Measurements from ENCODE around the gene QTRT2.

QTRT2 gene

DNA sequence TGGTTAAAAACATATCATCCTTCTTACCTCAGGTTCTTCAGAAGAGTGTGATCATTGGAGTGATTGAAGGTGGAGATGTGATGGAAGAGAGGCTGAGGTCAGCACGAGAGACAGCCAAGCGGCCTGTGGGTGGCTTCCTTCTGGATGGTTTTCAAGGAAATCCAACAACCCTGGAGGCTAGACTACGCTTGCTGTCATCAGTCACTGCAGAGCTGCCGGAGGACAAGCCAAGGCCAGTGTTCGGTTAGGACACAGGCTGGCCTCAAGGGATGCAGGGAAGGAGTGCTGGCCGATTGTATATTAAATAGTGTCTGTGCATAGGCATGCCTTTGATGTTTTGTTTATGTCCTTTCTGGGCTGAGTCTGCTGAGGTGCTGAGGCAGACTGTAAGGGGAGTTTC lies 20.2 kb downstream of the QTRT2 start:
- no peak for DNase-seq (ENCODE audit: low read depth in 2 of 2, low spot score in 1 of 2)

DNA sequence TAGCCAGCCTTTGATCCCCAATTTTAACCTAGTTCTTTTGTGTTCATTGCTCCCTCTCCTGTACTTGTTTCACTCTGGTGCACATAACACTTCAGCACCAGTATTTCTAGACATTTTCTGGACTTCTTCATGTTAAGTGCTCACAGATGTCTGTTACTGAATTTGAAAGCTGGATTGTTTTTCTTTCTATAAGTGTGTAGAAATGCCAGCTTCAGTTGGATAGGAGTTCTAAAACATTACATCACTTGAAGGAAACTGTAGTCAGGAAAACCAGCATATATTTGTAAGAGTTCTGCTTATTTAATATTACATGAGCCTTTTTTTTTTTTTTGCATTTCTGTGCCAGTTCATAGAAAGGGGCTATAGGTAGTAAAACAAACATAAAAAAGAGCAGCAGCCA lies 21.6 kb downstream of the QTRT2 start:
- DNase-seq (ENCODE audit: low read depth in 2 of 2, low spot score in 1 of 2): no peak

DNA sequence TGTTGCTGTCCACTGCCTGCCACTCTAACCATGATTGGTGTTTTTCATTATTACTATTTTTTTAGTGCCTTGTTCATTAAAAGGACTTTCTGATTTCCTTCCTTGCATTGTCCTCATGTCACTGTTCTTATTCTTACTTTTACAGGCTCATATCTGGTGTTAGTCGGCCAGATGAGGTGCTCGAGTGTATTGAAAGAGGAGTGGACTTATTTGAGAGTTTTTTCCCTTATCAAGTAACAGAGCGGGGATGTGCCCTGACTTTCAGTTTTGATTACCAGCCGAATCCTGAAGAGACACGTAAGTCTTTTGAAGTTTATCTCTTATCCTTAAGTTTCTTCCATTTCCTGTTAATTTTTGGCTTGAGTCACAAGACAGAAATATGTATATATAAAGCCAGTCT lies 23.2 kb downstream of the QTRT2 start:
- no peak for DNase-seq (ENCODE audit: low read depth in 2 of 2, low spot score in 1 of 2)

DNA sequence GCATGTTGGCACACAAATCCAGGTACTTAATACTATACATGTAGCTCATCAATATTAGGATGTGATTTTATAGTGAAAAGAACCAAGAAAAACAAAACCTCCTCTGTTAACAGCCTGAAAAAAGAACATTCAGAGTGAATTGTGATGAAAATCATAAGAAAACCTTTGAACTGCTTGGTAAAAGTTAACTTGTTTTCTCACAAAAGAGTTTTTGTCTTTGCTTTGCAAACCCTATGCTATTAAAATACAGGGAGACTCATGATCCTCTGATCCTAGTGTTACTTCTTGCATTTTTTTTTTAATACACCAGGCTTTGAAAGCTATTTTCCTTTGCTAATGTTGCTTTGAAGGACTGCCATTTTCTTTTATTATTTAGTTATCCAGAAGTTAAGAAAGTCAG lies 23.7 kb downstream of the QTRT2 start:
- DNase-seq (ENCODE audit: low read depth in 2 of 2, low spot score in 1 of 2): no peak

DNA sequence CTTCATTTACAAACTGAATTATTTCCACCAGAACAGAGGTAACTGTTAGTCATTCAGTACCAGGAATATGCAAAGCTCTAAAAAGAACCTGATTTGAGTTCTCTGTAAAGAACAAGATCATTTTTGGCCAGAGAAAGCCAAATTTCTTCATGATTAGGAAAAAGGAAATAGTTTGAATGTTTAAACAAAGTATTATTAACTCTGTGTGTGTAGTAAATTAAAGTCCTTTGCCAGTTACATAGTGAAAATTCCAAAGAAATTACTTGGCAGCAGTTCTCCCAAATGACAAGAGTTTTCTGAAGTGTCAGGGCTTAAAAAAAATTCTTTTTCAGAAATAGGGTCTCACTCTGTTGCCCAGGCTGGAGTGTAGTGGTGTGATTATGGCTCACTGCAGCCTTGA lies 24.5 kb downstream of the QTRT2 start:
- DNase-seq (ENCODE audit: low read depth in 2 of 2, low spot score in 1 of 2): no peak

DNA sequence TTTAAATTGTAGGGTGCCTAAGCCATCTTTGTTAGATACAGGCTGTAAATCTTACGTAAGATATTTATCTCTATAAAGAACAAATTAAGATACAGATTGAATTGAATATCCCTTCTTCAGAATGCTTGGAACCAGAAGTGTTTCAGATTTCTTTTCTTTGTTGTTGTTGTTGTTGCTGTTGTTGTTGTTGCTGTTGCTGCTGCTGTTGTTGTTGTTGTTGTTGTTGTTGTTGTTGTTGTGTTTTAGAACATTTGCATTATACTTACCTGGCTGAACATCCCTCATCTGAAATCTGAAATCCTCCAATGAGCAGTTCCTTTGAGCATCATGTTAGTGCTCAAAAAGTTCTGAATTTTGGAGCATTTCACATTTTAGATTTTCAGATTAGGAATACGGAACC lies 26.6 kb downstream of the QTRT2 start:
- DNase-seq (ENCODE audit: low read depth in 2 of 2, low spot score in 1 of 2): no peak

DNA sequence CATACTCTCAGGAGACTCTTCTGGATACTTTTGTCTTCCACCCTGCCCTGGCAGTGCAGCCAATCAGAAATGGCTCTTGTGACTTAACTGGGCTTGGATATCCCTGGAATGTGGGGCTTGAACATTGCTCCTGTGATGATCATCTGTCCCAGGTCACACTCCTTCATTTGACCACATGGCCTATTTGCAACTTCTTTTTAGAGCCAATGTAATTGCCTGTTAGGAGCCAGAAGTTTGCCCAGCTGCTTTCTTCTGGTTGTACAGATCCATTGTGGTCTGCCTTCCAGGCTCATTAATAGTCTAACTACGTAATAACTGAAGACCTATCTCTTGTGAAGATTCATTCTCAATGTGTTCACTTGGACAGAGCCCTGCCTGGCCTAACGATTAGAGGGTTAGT lies 29.8 kb downstream of the QTRT2 start:
- no peak for DNase-seq (ENCODE audit: low read depth in 2 of 2, low spot score in 1 of 2)

DNA sequence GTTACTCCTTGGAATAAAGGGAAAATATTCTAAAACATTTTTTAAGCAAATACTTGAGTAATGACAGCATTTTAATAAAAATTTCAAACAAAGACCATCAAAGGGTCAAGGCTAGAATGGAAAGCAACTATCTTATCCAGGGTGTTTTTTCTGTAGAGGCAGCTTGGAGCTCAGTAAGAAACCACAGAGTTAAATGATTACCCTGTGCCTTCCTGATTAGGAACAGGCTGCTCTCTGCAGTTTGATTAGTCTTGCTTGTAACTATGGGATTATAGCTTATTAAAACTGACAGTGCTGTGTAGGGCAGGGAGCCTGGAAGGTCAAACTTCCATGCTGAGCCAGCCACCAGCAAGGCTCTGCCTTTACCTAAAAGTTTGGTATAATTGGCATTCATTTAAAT lies 33.1 kb downstream of the QTRT2 start:
- DNase-seq (ENCODE audit: low read depth in 2 of 2, low spot score in 1 of 2): no peak

DNA sequence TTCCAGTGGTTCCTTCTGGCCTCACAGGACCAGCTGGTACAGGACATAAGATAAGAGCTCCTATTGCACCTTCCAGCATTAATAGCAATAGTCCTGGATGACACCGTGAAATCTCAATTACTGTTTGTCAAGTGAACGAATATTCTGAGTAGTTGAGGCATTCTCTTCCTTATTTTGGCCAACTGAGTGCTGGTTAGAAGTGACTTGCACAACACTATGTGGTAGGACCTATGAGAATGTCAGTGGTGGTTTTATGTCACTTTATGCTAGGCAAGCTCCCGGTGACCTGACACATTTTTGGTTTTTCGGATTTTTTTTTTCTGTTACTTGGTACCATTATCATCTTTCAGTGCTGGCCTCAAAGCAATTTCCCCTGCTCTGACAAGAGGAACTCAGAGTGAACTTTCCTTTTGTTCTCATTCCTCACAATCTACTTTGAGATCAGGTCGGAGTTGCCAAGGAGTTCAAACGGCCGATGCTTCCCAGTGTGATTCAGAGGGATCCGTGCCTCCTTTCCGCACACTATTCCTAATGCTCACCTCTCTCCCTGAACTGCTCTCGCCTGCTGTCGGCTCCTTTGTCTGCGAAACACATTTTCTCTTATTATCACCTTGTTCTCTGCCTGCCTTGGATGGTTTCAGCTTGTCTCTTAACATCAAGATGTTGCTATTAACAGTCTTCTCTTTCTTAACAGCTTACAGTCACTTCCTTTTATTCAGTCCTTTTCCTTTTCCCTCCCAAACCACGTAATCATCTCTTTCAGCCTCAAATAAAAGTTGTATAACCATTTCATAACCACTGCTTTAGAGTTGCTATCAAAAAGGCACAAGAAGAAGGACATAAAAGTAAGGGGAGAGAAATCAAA lies 35.8 kb downstream of the QTRT2 start:
- DNase-seq (ENCODE audit: low read depth in 2 of 2, low spot score in 1 of 2): no peak

DNA sequence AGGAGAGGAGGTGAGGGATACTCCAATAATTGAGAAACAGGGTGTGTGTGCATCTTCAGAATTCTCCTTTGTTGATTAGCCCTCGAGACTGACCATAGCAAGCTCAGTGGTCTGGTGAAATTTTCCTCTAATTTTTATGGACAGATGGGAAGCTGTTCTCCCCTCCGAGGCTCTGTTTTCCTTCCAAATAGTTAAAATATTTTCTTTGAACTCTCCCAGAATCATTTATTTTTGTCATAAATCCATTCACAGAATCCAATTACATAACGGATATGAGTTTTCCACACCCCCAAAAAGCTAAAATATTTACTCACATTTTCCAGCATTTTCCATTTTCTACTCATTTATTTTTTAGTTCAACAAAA lies 36.5 kb downstream of the QTRT2 start:
- DNase-seq (ENCODE audit: low read depth in 2 of 2, low spot score in 1 of 2): no peak

DNA sequence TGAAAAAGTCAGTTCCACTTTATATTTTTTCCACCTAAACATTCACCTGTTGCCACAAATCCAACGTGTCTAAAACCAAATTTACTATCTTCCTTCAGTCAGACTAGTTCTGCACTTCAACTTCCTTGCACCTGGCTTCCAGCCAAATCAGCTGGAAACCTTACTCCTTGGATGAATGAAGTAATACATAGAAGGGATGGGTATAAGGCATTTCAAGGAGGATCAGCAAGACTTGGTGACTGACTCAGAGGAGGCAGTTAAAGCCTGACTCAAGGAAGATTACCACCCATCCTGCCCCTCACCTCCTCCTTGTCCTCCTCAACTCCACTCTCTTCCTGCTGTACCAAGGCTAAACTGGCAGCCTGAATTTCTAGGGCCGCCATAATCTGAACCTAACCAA lies 37.1 kb downstream of the QTRT2 start:
- no peak for DNase-seq (ENCODE audit: low read depth in 2 of 2, low spot score in 1 of 2)

DNA sequence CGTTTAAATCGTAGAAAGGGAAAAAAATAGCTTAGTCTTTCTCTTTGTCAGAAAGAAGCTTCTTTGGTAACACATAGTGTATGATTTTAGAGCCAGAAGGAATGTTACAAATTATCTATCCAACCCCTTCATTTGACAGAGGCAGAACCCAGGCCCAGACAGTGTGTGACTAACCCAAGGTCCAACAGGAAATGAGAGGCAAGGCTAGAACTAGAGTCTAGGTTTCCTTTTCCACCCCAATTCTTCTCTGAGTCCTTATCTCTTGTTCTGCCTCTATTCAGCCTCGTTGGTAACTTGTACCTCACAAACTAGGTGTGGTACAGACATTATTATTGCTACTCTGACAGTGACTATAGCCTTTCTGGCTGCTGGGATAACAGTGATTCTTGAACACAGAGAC lies 39.3 kb downstream of the QTRT2 start:
- no peak for DNase-seq (ENCODE audit: low read depth in 2 of 2, low spot score in 1 of 2)

DNA sequence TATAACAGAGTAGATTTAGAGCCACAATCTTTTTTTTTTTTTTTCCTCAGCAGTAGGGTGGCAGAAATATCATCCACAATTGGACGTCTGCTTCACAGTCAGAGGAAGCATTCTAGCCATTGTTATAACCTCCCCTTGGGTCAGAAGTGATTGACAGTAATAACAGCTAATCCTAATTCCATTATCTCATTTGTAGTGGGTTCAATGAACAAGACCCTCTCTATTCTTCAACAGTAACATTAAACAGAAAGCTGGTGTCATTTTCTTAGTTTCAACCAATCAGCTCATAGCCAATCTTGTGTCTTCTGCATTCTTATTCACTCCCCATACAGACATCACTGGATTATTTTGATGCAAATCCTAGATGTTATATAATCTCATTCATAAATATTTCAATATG lies 44.6 kb downstream of the QTRT2 start:
- DNase-seq (ENCODE audit: low read depth in 2 of 2, low spot score in 1 of 2): no peak

DNA sequence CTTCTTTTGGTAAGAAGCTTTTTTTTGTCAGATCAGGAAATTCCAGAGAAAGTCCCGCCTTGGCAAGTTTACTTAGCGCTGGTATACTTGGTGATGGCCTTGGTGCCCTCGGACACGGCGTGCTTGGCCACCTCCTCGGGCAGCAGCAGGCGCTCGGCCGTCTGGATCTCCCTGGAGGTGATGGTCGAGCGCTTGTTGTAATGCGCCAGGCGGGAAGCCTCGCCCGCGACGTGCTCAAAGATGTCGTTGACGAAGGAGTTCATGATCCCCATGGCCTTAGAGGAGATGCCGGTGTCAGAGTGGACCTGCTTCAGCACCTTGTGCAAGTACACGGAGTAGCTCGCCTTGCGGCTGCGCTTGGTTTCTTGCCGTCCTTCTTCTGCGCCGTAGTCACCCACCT lies 46.6 kb downstream of the QTRT2 start:
- no peak for DNase-seq (ENCODE audit: low read depth in 2 of 2, low spot score in 1 of 2)

DNA sequence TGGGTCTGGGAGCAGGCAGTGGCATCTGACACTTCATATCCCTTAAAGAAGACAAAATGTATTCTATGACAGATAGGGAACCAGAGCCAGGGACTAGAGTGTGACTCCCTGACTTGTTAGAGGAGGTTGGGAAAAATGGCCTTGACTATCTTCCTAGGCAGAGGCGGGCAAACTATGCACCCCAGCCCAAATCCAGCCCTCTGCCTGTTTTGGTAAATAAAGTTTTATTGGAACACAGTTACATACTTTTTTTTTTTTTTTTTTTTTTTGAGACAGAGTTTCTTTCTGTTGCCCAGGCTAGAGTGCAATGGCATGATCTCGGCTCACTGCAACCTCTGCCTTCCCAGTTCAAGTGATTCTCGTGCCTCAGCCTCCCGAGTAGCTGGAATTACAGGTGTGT lies 47.3 kb downstream of the QTRT2 start:
- no peak for DNase-seq (ENCODE audit: low read depth in 2 of 2, low spot score in 1 of 2)

DNA sequence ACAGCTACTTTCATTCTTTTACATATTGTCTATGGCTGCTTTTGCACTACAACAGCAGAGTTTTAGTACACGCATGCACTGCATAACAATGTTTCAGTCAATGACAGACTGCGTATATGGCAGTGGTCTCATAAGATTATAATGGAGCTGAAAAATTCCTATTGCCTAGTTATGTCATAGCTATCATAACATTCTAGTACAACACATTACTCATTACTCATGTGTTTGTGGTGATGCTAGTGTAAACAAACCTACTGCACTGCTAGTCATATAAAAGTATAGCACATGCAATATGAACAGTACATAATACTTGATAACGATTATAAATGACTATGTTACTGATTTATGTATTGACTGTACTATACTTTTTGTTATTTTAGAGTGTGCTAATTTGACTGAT lies 47.9 kb downstream of the QTRT2 start:
- no peak for DNase-seq (ENCODE audit: low read depth in 2 of 2, low spot score in 1 of 2)

DNA sequence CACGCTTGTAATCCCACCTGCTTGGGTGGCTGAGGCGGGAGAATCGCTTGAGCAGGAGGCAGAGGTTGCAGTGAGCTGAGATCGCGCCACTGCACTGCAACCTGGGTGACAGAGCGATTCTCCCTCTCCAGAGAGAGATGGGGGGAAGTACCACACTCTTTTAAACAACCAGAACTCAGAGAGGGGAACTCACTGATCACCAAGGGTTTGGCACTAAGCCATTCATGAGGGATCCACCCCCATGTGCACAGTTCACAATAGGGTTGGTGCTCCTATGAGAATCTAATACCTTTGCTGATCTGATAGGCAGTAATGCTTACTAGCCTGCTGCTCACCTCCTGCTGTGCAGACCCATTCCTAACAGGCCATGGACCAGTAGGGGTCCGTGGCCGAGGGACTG lies 51.6 kb downstream of the QTRT2 start:
- no peak for DNase-seq (ENCODE audit: low read depth in 2 of 2, low spot score in 1 of 2)

DNA sequence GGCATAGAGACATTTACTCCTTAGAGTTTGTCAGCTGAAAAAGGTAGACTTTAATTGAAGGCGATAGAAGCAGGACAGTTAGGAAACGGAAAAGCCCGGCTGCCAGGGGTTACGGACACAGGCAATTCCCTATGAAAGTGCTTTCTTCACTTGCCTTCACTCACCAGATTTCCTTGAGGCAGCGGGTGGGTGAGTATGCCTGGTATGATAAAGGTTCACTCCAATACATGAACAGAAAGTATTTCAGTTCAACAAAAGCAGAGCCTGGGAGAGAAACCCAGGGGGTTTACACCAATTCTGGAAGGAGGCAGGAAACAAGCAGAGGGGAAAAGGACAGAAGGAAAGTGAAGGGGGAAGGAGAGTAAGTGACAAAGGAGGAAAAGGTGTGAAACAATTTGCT lies 53.9 kb downstream of the QTRT2 start:
- DNase-seq (ENCODE audit: low read depth in 2 of 2, low spot score in 1 of 2): no peak

DNA sequence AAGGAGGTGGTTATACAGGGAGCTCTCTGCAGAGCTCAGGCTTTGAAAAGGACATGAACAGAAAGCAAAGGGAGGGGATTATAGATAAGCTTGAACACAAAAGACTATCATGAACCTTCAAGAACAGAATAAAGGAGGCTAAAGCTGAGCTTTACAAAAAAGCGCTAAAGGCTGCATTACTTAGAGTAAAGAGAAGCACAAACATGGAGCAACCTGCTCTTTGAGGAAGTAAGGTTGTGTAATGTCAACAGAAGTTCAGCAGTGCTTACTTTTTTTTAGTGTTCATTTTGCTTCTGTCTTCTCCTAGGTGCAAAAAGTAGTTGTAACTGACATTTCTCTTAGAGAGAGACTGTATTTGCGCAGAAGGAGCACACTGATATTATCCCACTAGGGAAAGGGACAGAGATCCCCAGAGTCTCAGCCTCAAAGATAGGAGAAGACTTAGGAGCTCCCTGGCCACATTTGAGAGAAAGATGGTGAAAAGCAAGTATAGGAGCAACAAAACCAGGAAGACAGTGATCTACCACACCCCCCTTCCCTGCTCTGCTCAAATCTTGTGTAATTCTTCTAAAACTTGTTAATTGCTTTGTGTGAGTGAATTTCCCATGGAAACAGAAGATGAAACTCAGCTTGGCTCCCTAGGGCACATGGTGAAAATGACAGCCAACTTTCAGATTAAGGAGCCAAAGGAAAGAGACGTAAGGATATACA lies 54.7 kb downstream of the QTRT2 start:
- DNase-seq (ENCODE audit: low read depth in 2 of 2, low spot score in 1 of 2): no peak

DNA sequence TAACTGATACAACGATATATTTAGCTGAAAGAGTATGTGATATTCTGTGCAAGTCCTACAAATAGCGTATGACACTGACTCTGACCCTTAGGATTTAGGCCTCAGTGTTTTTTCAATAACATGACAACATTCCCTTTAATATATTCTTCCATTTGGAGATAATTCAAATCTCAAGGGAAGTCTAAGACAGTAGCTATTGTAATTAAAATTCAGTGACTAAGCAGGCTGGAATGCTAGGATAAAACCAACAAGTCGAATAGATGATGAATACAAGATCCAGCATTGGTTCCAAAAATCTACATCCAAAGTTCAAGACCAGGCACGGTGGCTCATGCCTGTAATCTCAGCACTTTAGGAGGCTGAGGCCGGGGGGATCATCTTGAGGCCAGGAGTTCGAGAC lies 56.2 kb downstream of the QTRT2 start:
- DNase-seq (ENCODE audit: low read depth in 2 of 2, low spot score in 1 of 2): no peak

DNA sequence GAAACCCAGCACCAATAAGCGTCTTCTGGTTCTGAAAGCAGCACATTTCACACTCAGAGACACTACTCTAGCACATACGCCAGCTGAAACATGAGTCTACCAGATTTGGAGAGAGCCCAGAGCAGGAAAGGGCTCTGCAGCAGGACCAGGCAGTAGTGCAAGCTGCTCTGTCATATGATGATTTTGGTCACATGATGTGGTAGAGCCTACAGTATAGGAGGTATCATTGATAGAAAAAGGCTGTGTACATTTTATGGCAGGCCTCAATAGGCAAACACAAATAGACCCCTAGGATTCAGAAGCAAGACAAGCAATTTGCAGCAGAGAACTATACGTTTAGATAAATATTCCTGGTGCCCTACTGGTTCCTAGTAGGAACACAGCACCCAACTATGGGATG lies 58.2 kb downstream of the QTRT2 start:
- no peak for DNase-seq (ENCODE audit: low read depth in 2 of 2, low spot score in 1 of 2)

DNA sequence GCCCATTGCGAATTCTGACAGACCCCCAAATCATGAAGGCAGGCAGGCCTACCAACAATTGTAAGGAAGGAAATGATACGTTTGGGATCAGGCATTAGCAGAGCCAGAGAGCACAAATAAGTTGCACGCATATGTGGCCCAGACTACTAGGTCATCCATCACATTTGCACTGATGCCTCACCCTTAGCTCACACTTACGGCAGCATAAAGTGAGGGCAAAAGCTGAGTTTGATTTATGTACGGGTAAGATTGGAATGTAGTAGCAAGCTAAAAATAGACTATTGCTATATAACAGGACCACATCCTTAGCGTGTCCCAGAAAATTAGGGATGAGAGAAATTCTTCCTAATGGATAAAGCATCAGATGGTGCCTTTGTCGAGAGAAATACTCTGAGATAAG lies 58.6 kb downstream of the QTRT2 start:
- DNase-seq (ENCODE audit: low read depth in 2 of 2, low spot score in 1 of 2): no peak

DNA sequence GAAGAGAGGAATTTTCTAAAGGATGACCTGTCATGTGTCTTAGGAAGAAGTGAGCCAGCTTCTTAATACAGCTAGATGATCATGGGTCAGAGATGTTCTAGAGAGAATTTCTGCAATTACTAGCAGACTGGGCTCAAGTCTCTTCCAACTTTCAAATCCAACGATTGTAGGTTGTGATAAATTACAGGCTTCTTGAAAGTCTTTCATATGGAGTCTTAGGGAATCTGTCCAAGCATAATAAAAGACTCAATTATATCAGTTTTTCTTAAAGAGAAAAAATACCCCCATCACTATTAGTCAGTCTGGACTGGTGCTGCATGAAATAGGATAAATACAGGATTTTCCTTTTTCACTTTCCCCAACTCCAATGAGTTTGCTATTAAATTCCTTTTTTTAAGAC lies 63.2 kb downstream of the QTRT2 start:
- no peak for DNase-seq (ENCODE audit: low read depth in 2 of 2, low spot score in 1 of 2)
